Osteocyte (in vitro differentiated cells): ENCODE results near the gene SLC2A4. TPM values are rescaled to one million over a fixed set of nuclear protein-coding genes. Genes with fewer than 3 reads are reported as not detected.

Experiments
- DNase-seq: peaks from one replicate; pipeline ENCODE4 v3.0.0; 2021; ENCODE audit warnings: mixed read lengths; ENCODE audit not compliant: unreplicated experiment; ENCODE audit errors: extremely low spot score
- H3K27ac Mint-ChIP-seq: one replicate; pipeline ENCODE4 v1.8.0; 2021; ENCODE audit warnings: mild to moderate bottlenecking, mixed read lengths; ENCODE audit not compliant: unreplicated experiment
- H3K27me3 Mint-ChIP-seq: one replicate; pipeline ENCODE4 v1.8.0; 2021; ENCODE audit warnings: mixed read lengths; ENCODE audit not compliant: unreplicated experiment
- H3K36me3 Mint-ChIP-seq: one replicate; pipeline ENCODE4 v1.8.0; 2021; ENCODE audit warnings: mixed read lengths; ENCODE audit not compliant: unreplicated experiment
- H3K4me1 Mint-ChIP-seq: one replicate; pipeline ENCODE4 v1.8.0; 2021; ENCODE audit warnings: mixed read lengths; ENCODE audit not compliant: unreplicated experiment
- H3K4me3 Mint-ChIP-seq: one replicate; pipeline ENCODE4 v1.8.0; 2021; ENCODE audit warnings: mild to moderate bottlenecking, moderate library complexity, mixed read lengths; ENCODE audit not compliant: unreplicated experiment
- H3K9me3 Mint-ChIP-seq: one replicate; pipeline ENCODE4 v1.8.0; 2021; ENCODE audit warnings: mixed read lengths; ENCODE audit not compliant: unreplicated experiment
- CTCF ChIP-seq: fragments of 200-600 bp; sonication (generic); IDR thresholded peaks from 2 replicates; pipeline ENCODE4 v1.5.0; 2021; ENCODE audit warnings: antibody characterized with exemption, mild to moderate bottlenecking, moderate library complexity
- total RNA-seq: library from RNA; stranded (reverse); gene quantifications from 2 replicates; pipeline ENCODE4 v1.2.1, GENCODE V29; 2021

Gene SLC2A4
- total RNA-seq, 1 donor from 2014 or later = 0.59 TPM

DNA sequence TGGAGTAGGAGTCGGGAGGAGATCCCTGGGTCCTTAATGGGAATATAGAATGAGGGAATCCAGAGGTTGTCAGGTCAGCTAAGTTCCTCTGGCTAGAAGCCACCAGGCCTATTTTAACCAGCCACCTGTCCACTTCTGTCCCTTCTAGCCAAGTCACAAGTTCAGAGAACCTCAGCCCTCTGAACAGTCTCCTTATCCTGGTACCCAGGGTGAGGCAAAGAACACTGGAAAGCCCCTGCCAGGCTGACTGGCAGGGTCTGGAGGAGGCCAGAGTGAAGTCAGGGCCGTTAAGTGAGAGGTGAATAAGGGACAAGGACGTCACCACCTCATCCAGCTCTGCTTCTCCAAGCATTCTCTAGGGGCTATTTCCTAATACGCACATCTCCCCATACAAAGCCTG is 32.7 kb upstream of the SLC2A4 start:
- H3K9me3 Mint-ChIP-seq = no peaks in the 10 kb centered on the region

GRCh38 chr17:7249214-7249613 is 32.3 kb upstream of the SLC2A4 start:
- Mint-ChIP-seq H3K27ac (peak overlapping the region; percentile 67), H3K9me3 (no peaks in the 10 kb centered on the region), H3K27me3 (no peaks in the 10 kb centered on the region), H3K36me3 (peaks cover 21% of the 10 kb centered on the region), H3K4me3 (peak overlapping the region; percentile 91), H3K4me1 (peaks cover 32% of the 10 kb centered on the region)
- no peak for DNase-seq
- TF ChIP-seq CTCF = no peak

More for the DNA sequence above, 32.7 kb upstream of the SLC2A4 start:
- DNase-seq = no peak
- no peaks in the 10 kb centered on the region for H3K27me3 Mint-ChIP-seq
- no peak for TF ChIP-seq CTCF
- peaks cover 32% of the 10 kb centered on the region for H3K4me1 Mint-ChIP-seq
- H3K27ac Mint-ChIP-seq = peak overlapping the region; percentile 67
- no peak overlapping the region for H3K4me3 Mint-ChIP-seq
- H3K36me3 Mint-ChIP-seq = peaks cover 19% of the 10 kb centered on the region

GRCh38 chr17:7249830-7250229 is 31.7 kb upstream of the SLC2A4 start:
- peak overlapping the region; percentile 91 for H3K4me3 Mint-ChIP-seq
- peak overlapping the region; percentile 94 for H3K27ac Mint-ChIP-seq
- peaks cover 20% of the 10 kb centered on the region for H3K36me3 Mint-ChIP-seq
- DNase-seq = no peak
- no peak for TF ChIP-seq CTCF
- H3K27me3 Mint-ChIP-seq = no peaks in the 10 kb centered on the region
- no peaks in the 10 kb centered on the region for H3K9me3 Mint-ChIP-seq
- H3K4me1 Mint-ChIP-seq = peaks cover 34% of the 10 kb centered on the region

- Mint-ChIP-seq H3K4me1 (peaks cover 34% of the 10 kb centered on the region), H3K27ac (peak overlapping the region; percentile 100), H3K9me3 (no peaks in the 10 kb centered on the region), H3K27me3 (no peaks in the 10 kb centered on the region), H3K36me3 (peaks cover 17% of the 10 kb centered on the region), H3K4me3 (peak overlapping the region; percentile 97)
- no peak for TF ChIP-seq CTCF
- no peak for DNase-seq
Measured at GRCh38 chr17:7250695-7251627, 30.6 kb upstream of the SLC2A4 start.

- Mint-ChIP-seq H3K4me3 (peak within 1 kb of the TSS; percentile 97), H3K36me3 (peaks cover 15% of the 10 kb centered on the region), H3K4me1 (peaks cover 34% of the 10 kb centered on the region), H3K27me3 (no peaks in the 10 kb centered on the region), H3K27ac (peak within 1 kb of the TSS; percentile 100), H3K9me3 (no peaks in the 10 kb centered on the region)
- TF ChIP-seq CTCF = no peak
- DNase-seq = peak; percentile 100
Measured at GRCh38 chr17:7251661-7252175, 29.8 kb upstream of the SLC2A4 start, which contains the start of gene CTDNEP1. CTDNEP1 (minus strand) TSS chr17:7251734; CDS start chr17:7251296, 438 bp downstream.
